Esophagus muscularis mucosa (tissue), 4 donors: Measurements from ENCODE around the gene SMO. TPM values are rescaled to one million over a fixed set of nuclear protein-coding genes. Genes with fewer than 3 reads are reported as not detected.

Source experiments
- DNase-seq: peaks from one replicate; pipeline ENCODE4 v3.0.0-alpha.2; 2017; ENCODE audit errors: extremely low spot score
- H3K27ac ChIP-seq, 4 donors: fragments of 200-600 bp; sonication (generic); replicated peaks in 1 of 4; 1 replicate in 3 of 4; 2 replicates in 1 of 4; pipeline ENCODE4 v1.5.1; 2016 to 2019; ENCODE audit warnings: mild to moderate bottlenecking in 1 of 4
- H3K27me3 ChIP-seq, 4 donors: fragments of 200-600 bp; sonication (generic); one replicate each; pipeline versions ENCODE4 v1.5.1 to v1.6.0; 2016 to 2019
- H3K36me3 ChIP-seq, 4 donors: fragments of 200-600 bp; sonication (generic); one replicate each; pipeline ENCODE4 v1.5.1; 2016 to 2019
- H3K4me1 ChIP-seq, 4 donors: fragments of 200-600 bp; sonication (generic); one replicate each; pipeline ENCODE4 v1.5.1; 2016 to 2019
- H3K4me3 ChIP-seq, 4 donors: fragments of 200-600 bp; sonication (generic); 1 replicate in 2 of 4; 2 replicates in 2 of 4; pipeline ENCODE4 v1.5.1; 2016 to 2019; ENCODE audit warnings: mild to moderate bottlenecking in 4 of 4, moderate library complexity in 1 of 4
- H3K9me3 ChIP-seq, 4 donors: fragments of 200-600 bp; sonication (generic); 1 replicate in 3 of 4; 2 replicates in 1 of 4; pipeline ENCODE4 v1.5.1; 2016 to 2019
- CTCF ChIP-seq, 3 experiments: fragments of 200-600 bp in 2 of 3; fragments of 450-650 bp in 1 of 3; sonication (generic) in 2 of 3; IDR thresholded peaks; one replicate each; pipeline ENCODE4 v1.5.1; 2017 to 2019; ENCODE audit warnings: antibody characterized with exemption in 3 of 3, mild to moderate bottlenecking in 2 of 3, moderate library complexity in 1 of 3
- EP300 ChIP-seq: sonication (generic); formaldehyde crosslinking; IDR thresholded peaks from one replicate; pipeline ENCODE4 v1.6.1; 2017; ENCODE audit warnings: antibody characterized with exemption
- POLR2A ChIP-seq: fragments of 450-650 bp; IDR thresholded peaks from one replicate; pipeline ENCODE4 v1.6.1; 2017; ENCODE audit warnings: antibody characterized with exemption, moderate library complexity, mild to moderate bottlenecking, low read depth
- POLR2AphosphoS5 ChIP-seq, 2 donors: sonication (generic); formaldehyde crosslinking; IDR thresholded peaks; one replicate each; pipeline ENCODE4 v1.6.1; 2017; ENCODE audit warnings: antibody characterized with exemption in 2 of 2
- WGBS: methylation state at CpG from one replicate; pipeline ENCODE4 v1.1.5; 2018; 5-methylcytosine and 5-hydroxymethylcytosine counted together
- intact Hi-C: fragments of 100-400 bp; cut with DNase I; formaldehyde crosslinking; loops from one replicate; pipeline ENCODE4 v1.15.1; 2023
- total RNA-seq, 4 donors: library from RNA; depleted of rRNA; stranded (reverse); fragments of >200 nt; gene quantifications; one replicate each; pipeline versions ENCODE4 v1.1.0 to v1.2.1, GENCODE V29; 2016

SMO gene
- 10 to 100 TPM in 3 of 4 donors, 1 to 10 TPM in 1; 8.7 to 23.9 (median 14.5) TPM for total RNA-seq

GRCh38 chr7:129188372-129188891 lies at the start of gene SMO:
SMO (plus strand) TSS chr7:129188633; CDS start chr7:129189152, 519 bp downstream.
- WGBS, result 2% methylated on average over 22 of the region's 48 CpGs
- Histone ChIP-seq H3K9me3 (no peaks in the 10 kb centered on the region), H3K4me1 (peaks cover 10 to 29% (median 21%) of the 10 kb centered on the region in 4 donors), H3K4me3 (peak within 1 kb of the TSS; percentile 62 to 85 (median 74)), H3K27ac (peak within 1 kb of the TSS; percentile 50 to 72 (median 62)), H3K27me3 (no peaks in the 10 kb centered on the region), H3K36me3 (peaks cover 0 to 2% (median 0%) of the 10 kb centered on the region in 4 donors)
- intact Hi-C loops, result no loop called here
- TF ChIP-seq CTCF (IDR thresholded peaks at IDR 0.05) (no peak), POLR2AphosphoS5 (IDR thresholded peaks at IDR 0.05) (peak; percentile 40 to 49), EP300 (no peak), POLR2A (no peak)
- no peak for DNase-seq

GRCh38 chr7:129143724-129144094 lies 44.7 kb upstream of the SMO start:
- H3K27ac ChIP-seq, result no peak overlapping the region
- no peaks in the 10 kb centered on the region for H3K36me3 ChIP-seq
- intact Hi-C loops, result no loop called here
- TF ChIP-seq EP300 (no peak), POLR2A (no peak), CTCF (IDR thresholded peaks at IDR 0.05) (no peak), POLR2AphosphoS5 (IDR thresholded peaks at IDR 0.05) (no peak)
- no peaks in the 10 kb centered on the region for H3K9me3 ChIP-seq
- DNase-seq, result no peak
- H3K4me3 ChIP-seq, result peak overlapping the region in 3 of 4 donors; percentile 51 to 69 (median 65)
- WGBS, result 51% methylated on average over 10 of the region's 10 CpGs
- H3K4me1 ChIP-seq, result peaks cover 11 to 23% (median 18%) of the 10 kb centered on the region in 4 donors
- H3K27me3 ChIP-seq, result peaks cover 0 to 15% (median 3%) of the 10 kb centered on the region in 4 donors

- H3K27ac ChIP-seq, result no peak within 1 kb of the TSS
- intact Hi-C loops, result no loop called here
- TF ChIP-seq POLR2AphosphoS5 (IDR thresholded peaks at IDR 0.05) (no peak), POLR2A (no peak), CTCF (IDR thresholded peaks at IDR 0.05) (no peak), EP300 (no peak)
- peak; percentile 96 for DNase-seq
- no peaks in the 10 kb centered on the region for H3K36me3 ChIP-seq
- 1% methylated on average over 18 of the region's 43 CpGs for WGBS
- peaks cover 11 to 24% (median 20%) of the 10 kb centered on the region in 4 donors for H3K4me1 ChIP-seq
- H3K27me3 ChIP-seq, result peaks cover 0 to 20% (median 3%) of the 10 kb centered on the region in 4 donors
- H3K9me3 ChIP-seq, result no peaks in the 10 kb centered on the region
- H3K4me3 ChIP-seq, result peak within 1 kb of the TSS; percentile 51 to 69 (median 63)
Observed at GRCh38 chr7:129144095-129144833, 44.2 kb upstream of the SMO start, which contains the start of gene TSPAN33. TSPAN33 (plus strand) TSS chr7:129144707; CDS start chr7:129144981, 274 bp downstream.

- peak overlapping the region; percentile 51 to 69 (median 63) for H3K4me3 ChIP-seq
- WGBS, result 18% methylated on average over 25 of the region's 58 CpGs
- peaks cover 0 to 23% (median 3%) of the 10 kb centered on the region in 4 donors for H3K27me3 ChIP-seq
- intact Hi-C loops, result no loop called here
- TF ChIP-seq POLR2A, result no peak
- peak in 1 of 3 experiments; percentile 3 for TF ChIP-seq CTCF (IDR thresholded peaks at IDR 0.05)
- no peak for TF ChIP-seq POLR2AphosphoS5 (IDR thresholded peaks at IDR 0.05)
- peaks cover 11 to 25% (median 20%) of the 10 kb centered on the region in 4 donors for H3K4me1 ChIP-seq
- H3K27ac ChIP-seq, result no peak overlapping the region
- no peaks in the 10 kb centered on the region for H3K9me3 ChIP-seq
- no peak for DNase-seq
- H3K36me3 ChIP-seq, result no peaks in the 10 kb centered on the region
Observed at GRCh38 chr7:129144834-129145668, 43.4 kb upstream of the SMO start.
